ENCODE results near the gene CHID1.

Gene CHID1

DNA sequence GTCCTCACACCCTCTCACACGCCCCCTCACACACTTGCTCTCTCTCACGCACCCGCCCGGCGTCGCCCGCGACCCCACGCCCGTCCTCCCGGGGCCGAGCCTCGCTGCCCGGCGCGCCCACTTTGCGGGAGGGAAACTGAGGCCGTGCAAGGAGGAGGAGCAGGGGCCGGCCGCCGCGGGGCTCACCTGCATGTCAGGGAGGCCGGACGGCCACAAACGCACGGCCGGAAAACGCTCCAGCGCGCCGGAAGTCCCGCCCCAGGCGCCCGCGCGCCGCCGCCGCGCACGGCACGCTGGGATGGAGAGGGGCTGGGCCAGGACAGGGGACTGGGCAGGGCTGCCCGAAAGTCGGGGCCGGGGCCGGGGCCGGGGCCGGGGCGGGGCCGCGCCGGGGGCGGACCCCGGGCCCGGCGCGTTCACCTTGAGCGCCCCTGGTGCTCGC lies at the start of gene CHID1:
TSS of gene CHID1 (minus strand) at position 222 of the 442 bp plus-strand sequence. CDS start 5,994 bp downstream, outside the sequence.
- peak; percentile 31 for FAIRE-seq
- DNase-seq (ENCODE audit: insufficient read length, low spot score), result peak; percentile 99

DNA sequence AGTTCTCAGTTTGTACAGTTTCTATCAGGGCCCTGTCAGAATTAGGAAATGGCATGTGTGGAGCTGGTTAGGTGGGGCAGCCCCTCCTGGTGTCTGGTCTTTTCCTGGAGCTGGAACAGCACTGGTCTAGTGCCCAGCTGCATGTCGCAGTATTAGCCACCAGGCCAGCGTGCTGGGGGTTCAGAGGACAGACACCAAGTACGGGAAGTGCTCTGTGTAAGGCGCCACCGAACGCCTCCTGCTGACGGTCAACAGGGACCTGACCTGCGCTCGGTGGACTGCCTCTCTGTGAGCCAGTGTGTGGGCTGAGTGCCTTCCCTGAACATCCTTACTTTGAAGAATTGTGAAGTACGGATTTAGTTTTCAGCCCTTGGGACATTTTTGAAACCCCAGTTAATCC lies 49.0 kb upstream of the CHID1 start:
- DNase-seq (ENCODE audit: insufficient read length, low spot score), result no peak
- no peak for FAIRE-seq

DNA sequence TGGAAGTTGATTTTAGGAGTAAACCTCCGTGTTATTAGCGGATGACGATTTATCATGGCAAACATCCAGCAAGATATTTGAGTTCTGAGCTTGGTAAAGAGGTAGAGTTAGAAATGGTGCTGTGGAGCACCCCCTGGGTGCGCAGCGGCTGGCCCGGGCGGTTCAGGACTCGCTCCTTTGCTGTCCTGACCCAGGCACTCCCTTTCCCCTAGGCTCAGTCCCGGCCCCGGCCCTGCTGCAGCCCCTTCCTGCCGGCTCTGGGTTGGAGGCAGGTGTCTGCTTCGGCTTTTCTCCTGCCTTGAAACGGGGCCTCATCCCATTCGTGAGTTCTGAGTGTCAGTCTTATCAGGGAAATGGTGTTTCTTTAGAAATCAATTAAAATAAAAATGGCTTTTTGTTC lies 48.4 kb upstream of the CHID1 start:
- FAIRE-seq, result no peak
- DNase-seq (ENCODE audit: insufficient read length, low spot score), result no peak

DNA sequence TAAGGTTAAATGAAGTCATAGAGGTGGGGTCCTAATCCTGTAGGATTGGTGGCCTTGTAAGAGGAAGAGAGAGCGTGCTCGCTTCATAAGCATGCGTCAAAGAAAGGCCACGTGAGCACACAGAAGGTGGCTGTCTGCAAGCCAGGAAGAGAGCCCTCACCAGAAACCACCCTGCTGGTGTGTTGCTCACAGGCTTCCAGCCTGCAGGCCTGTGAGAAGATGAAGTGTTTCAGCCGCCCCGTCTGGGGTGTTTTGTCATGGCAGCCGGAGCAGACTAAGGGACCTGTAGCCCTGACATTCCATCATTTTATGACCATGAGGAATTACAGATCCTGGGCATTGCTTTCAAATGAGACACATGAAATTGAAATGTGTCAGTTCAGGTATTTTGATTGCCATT lies 47.5 kb upstream of the CHID1 start:
- DNase-seq (ENCODE audit: insufficient read length, low spot score) (no peak), FAIRE-seq (no peak)

DNA sequence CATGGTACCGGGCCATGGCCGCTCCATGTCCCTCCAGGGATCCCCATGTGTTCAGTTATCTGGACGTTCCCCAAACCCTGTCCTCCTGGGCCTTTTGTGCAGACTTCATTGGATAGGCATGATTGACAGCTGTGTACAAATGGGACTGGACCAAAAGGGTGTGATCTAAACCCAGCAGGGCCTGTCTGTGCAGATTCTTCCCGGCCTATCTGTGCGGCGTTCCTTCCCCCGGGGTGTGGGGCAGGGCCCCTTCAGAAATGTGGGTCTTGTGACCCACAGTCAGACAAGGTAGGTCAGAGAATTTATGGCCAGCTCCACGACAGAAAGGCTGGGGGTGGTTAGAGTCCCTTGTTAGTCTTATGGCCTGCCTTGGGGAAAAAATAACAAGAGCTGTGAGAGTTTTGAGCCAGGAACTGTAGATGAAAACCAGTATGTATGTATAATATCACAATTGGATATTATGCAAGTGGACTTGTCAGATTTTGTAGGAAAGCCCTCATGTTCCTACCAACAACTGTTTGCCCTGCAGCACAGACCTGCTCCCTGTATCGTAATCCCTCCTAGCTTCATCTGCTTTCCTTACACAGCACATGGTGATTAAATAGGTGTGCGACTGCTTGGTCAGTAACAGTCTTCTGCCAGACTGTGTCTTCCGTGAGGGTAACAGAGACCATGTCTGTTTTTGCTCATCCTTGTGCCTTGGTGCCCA lies 46.8 kb upstream of the CHID1 start:
- peak; percentile 4 for FAIRE-seq
- no peak for DNase-seq (ENCODE audit: insufficient read length, low spot score)

DNA sequence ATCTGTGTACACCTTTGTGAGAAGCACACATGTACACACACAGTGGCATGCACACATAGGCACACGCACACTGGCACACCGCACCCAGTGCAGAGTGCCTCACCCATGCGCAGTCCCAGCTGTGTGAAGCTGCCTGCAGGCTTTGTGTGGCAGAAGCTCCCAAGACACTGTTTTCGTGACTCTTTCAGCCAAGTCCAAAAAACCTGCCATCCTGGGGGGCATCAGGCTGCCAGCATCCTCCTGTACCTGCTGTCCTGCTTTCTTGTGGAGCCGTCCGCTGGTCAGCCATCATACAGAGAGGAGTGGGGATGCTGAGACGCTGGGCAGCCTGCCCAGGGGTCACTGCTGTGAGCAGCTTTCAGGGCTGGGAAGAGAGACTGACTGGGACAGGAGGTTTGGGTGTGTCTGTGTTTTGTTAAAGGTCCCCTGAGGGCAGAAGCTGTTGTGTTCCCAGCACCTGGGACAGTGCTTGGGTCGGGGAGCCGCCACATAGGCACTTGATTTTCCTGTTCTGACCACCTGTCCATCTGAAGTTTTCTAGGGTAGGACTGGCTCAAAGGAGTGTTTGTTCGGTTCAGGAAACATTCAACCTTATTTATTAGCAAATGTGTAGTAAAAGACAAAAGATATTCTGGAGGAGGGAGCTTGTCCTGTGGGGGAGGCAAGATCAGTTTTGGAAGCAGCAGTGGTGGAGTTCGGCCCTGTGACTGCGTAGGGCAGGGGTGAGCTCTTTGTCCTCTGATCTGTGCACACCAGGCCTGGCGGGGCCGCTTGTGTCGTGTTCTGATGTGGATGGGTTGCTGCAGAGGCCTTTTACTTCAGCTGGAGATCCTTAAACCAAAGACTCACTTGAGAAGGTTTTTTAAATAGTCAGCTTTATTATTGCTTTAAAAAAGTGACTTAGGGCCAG lies 44.8 kb upstream of the CHID1 start:
- FAIRE-seq (no peak), DNase-seq (ENCODE audit: insufficient read length, low spot score) (no peak)

DNA sequence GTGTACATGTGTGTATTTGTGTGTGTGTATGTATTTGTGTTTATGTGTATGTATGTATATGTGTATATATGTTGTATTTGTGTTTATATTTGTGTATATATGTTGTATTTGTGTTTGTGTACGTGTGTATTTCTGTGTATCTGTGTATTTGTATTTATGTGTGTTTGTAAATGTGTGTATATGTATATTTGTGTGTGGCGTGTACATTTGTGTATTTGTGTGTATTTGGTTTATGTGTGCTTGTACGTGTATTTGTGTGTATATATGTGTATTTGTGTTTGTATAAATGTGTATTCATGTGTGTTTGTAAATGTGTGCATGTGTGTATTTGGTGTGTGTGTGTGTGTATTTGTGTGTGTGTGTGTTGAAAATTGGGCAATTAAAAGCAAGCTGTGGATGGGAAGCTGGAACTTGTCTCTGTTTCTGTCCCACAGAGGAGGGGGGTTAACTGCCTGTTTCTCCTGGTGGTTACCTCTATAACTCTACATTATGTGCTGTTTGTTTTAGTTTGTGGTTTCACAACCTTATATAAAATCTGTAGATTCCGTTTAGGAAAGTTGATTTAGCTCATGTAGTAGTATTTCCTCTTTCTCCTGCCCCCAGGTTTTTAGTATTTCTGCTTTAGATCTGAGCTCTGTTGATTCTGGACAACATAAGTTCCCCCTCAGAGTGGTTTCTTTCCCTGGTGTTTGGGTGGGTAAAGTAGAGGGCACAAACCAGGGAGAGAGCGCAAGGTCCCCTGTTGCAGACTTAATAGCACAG lies 44.0 kb upstream of the CHID1 start:
- FAIRE-seq (no peak), DNase-seq (ENCODE audit: insufficient read length, low spot score) (no peak)

DNA sequence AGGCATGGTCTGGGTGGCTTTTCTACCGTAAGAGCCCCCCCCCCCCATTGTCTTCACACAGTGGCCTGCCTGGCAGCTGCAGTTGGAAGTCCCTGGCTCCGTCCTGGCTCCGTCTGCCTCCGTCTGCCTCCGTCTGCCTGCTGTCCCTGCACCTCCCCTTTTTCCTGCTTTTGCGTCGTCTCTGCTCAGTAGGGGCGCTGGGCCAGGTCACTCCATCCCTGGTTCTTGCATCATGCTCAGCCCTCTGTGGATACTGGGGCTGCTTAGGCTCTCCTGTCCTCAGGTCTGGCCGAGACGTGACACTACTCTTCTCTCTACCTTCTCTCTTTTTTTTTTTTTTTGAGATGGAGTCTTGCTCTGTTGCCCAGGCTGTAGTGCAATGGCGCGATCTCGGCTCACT lies 42.9 kb upstream of the CHID1 start:
- no peak for FAIRE-seq
- DNase-seq (ENCODE audit: insufficient read length, low spot score), result no peak

DNA sequence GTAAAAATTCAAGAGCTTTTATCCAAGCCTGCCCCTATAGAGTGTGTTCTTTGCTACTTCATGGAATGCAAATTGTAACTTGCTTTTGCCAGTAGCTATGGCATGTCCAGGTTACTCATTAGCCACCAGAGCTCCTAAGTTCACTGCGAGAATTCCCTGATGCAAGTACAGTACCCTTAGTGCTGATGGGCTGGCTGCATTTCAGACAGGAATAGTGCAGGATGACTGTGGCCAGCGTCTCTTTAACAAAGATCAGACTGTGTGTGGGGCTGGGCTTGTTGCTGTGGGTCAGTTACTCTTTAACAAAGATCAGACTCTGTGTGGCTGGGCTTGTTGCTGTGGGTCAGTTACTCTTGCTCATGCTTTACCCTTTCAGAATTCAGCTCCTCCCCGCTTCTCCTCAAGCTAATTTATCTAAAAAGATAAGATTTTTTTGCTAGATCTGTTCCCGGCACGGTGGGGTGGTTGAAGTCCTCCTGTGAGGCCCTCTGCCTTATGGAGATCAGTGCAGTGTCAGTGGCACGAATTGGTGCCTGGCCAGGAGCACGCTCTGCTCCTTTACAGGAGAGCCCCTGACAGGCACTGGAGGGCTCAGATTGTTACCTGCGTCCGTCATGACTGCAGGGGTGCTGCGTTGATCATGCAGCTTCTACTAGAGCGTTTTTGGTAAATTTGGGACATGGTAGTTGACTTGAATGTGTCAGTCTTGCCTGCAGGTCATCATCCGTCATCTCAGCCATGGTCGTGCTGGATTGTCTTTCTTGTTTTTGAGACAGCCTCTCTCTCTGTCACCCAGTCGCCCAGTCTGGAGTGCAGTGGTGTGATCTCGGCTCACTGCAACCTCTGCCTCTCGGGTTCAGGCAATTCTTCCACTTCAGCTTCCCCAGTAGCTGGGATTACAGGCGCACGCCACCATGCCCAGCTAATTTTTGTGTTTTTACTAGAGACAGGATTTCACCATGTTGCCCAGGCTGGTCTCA lies 42.1 kb upstream of the CHID1 start:
- FAIRE-seq, result no peak
- no peak for DNase-seq (ENCODE audit: insufficient read length, low spot score)

DNA sequence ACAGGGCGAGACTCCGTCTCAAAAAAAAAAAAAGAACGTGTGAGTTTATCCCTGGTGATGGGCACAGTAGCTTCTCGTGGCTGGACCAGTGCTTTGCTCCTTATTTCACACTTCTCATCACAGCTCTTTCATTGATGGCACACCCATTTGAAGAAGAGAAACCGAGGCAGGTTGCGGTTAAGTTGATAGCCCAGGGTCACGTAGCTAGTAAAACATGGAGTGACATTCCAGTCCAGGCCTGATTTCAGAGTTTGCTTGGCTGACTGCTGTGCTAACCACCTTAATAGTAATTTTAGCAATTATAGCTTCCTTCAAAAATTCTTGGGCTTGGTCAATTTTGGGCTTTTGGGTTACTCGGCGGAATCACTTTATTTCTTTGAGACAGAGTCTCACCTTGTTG lies 40.9 kb upstream of the CHID1 start:
- DNase-seq (ENCODE audit: insufficient read length, low spot score) (no peak), FAIRE-seq (no peak)

DNA sequence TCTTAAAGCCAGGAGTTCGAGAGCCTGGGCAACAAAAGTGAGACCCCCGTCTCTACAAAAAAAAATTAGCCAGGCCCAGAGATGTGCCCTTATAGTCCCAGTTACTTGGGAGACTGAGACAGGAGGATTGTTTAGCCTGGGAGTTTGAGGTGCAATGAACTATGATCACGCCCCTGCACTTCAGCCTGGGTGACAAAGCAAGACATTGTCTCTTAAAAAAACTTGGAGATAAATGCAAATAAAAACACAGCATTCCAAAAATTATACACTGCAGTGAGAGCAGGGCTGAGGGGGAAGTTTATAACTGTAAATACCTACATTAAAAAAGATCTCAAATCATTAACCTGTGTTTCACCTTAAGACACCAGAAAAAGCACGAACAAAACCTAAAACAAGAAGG lies 37.1 kb upstream of the CHID1 start:
- DNase-seq (ENCODE audit: insufficient read length, low spot score) (no peak), FAIRE-seq (no peak)

DNA sequence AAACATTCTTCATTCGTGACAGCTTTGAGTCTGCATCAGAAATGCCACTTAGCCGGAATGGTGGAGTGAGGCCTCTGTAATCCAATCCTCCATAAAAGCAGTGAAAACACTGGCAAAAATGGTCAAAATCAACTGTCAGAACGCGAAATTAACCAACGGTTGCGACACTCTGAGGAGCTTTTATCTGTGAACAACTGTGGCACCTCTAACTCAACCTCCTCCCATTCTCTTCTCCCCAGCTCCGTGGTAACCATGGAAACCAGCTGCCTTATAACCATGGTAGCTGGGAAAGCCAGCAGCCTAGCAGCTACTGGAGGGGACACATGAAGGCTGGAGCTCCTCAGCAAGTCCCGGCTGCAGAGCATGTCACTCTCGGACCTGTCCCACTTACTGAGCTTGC lies 35.4 kb upstream of the CHID1 start:
- DNase-seq (ENCODE audit: insufficient read length, low spot score) (no peak), FAIRE-seq (no peak)

DNA sequence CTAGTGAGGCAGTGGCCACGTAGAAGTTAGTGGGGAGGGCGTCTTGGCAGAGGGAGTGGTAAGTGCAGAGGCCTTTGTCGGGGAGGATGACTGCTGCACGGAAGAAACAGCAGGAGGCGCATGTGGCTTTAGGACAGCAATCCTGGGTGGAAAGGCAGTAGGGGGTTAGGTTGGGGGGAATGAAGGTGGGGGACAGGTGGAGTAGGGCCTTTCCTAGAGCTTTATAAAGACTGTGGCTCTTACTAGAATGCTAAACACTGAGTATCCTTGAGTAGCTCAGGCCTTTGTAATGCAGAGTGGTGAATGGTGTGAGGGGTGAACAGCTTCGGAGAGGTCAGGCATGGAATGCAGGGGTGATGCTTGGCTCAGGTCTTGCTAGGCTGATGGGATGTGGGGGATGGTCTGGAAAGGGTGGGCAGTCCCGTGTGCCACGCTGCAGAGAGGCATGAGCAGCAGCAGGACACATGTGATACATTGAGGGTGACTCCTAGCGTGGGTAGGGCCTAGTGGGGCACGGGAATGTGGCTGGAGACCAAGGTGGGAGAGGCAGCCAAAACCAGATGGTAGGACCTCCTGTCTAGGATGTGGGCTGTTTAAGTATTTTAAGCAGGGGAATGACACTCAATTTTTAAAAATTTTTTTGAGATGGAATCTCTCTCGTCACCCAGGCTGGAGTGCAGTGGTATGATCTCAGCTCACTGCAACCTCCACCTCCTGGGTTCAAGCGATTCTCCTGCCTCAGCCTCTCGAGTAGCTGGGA lies 34.3 kb upstream of the CHID1 start:
- FAIRE-seq (no peak), DNase-seq (ENCODE audit: insufficient read length, low spot score) (no peak)

DNA sequence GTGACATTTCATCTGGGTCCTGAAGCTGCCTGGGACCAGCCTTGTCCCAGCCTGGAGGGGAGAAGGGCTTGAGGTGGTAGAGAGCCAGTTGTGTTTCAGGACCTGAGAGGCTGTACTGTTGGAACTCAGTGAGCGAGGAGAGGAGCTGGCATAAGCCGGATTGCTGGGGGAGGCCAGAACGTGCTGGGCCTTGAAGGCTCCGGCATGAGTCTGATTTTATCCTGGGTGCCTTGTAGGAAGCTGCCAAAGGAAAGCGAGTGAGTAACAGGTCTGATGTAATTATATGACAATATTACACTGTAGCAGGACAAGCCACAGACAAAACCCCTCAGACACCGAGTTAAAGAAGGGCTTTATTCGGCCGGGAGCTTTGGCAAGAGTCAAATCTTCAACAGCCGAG lies 32.2 kb upstream of the CHID1 start:
- FAIRE-seq, result peak; percentile 51

DNA sequence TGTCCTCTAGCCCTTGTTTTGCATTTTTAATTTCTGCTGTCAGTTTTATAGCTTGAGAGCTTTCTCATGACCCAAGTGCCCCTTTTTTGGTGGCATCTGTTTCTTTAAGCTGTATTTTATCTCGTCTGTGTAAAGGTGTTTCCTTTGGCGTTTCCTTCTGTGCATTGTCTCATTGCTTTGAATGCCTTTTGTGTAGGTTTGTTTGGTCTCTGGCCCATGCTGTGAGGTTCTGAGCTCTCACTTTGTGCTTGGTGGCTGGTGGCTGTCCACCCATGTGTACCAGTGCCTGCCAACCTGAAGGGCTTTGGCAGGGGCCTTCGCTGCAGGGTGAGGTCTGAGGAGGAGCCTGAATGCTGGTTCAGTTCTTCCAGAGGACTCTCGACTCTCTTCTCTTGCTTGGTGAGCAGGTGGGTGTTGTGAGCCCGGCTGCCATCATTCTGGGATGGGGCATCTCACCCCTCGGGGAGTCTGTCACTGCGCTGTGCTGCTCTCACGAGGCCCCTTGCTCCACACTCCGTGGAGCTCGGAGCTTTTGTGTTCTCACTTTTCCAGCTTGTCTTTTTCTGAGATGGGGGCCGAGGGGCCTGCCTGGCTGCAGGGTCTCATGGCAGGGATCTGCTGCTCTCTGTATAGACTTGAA lies 30.0 kb upstream of the CHID1 start:
- FAIRE-seq (peak; percentile 72), DNase-seq (ENCODE audit: insufficient read length, low spot score) (no peak)

More for the DNA sequence above, 32.2 kb upstream of the CHID1 start:
- DNase-seq (ENCODE audit: insufficient read length, low spot score), result no peak

DNA sequence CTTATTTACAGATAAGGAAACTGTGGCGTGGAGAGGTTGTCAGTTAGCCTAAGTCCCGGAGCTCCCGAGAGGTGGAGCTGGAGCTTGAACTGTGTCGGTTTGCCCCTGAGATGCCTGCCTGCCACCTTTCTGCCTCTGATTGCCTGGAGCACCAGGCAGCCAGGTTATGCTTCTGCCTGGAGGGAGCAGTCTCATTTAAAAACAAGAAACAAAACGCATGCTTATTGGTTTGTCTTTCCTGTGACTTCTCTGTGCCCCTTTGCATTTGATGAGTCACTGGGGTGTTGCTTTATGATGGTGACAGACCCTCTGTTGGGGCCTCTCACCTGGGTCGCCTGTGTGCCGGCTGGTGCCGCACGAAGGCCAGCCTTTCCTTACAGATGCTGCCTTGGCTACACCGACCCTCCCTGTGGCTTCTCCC lies 27.2 kb upstream of the CHID1 start:
- DNase-seq (ENCODE audit: insufficient read length, low spot score), result no peak
- no peak for FAIRE-seq

DNA sequence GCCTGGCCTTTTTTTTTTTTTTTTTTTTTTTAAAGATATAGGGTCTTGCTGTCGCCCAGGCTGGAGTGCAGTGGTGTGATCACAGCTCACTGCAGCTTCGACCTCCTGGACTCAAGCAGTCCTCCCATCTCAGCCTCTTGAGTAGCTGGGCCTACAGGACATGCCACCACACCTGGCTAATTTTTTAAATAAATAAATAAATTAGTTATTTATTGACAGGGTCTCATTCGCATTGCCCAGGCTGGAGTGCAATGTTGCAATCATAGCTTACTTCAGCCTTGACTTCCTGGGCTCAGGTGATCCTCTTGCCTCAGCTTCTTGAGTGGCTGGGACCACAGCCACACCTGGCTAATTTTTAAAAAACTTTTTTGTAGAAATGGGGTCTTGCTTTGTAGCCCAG lies 25.6 kb upstream of the CHID1 start:
- no peak for DNase-seq (ENCODE audit: insufficient read length, low spot score)

DNA sequence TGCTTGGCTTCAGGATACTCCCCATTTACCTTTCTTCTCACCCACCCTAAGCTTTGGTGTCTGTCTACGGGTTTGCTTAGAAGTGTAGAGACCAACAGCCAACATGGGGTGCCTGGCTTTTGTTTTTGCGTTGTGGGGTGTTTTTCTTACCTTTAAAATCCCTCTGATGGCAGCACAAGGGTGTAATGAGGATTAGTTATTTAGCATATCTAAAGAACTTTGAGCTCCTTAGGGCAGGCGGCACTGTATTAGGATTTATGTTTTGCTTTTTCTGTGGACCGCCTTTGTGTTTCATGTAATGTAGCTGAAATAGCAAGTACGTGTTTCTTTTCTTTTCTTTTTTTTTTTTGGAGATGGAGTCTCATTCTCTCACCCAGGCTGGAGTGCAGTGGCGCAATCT lies 23.9 kb upstream of the CHID1 start:
- FAIRE-seq, result no peak
- DNase-seq (ENCODE audit: insufficient read length, low spot score), result no peak

More for the DNA sequence above, 25.6 kb upstream of the CHID1 start:
- FAIRE-seq, result no peak

DNA sequence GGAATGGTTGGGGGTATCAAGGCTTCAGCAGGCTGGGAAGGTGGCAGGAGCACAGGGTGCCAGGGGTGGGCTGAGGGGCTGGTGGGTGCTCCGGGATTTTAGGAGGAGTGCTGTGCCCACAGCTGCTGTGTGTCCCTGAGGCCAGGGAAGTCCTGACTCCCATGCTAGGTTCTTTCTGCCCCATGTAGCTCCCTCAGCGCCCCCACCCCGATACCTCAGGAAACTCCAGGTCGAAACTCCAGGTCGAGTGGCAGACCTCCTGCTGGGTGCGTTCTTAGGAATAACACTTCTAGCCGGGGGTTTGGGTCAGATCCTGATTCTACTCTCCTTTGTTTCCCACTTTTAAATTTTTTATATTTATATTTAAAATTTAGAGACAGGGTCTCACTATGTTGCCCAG lies 23.3 kb upstream of the CHID1 start:
- DNase-seq (ENCODE audit: insufficient read length, low spot score), result no peak
- FAIRE-seq, result no peak
